GM12873 (cell line): ENCODE results near the gene RPL31.

ENCODE experiments used
- CTCF ChIP-seq: IDR thresholded peaks from 2 replicates; pipeline ENCODE4 v1.5.1; 2012; ENCODE audit warnings: low read depth, mild to moderate bottlenecking, moderate library complexity, low read length, control low read depth; ENCODE audit not compliant: insufficient read depth; ENCODE audit errors: missing control alignments

Gene RPL31

GRCh38 chr2:101007415-101008345 lies 5.6 kb downstream of the RPL31 start:
- TF ChIP-seq CTCF: no peak

GRCh38 chr2:101011152-101011551 lies 9.1 kb downstream of the RPL31 start:
- TF ChIP-seq CTCF: no peak

GRCh38 chr2:101012054-101012705 lies 10.1 kb downstream of the RPL31 start:
- no peak for TF ChIP-seq CTCF

- TF ChIP-seq CTCF: peak; percentile 80
Measured at GRCh38 chr2:101012706-101013181, 10.7 kb downstream of the RPL31 start.

- no peak for TF ChIP-seq CTCF
Measured at GRCh38 chr2:101014264-101014857, 12.3 kb downstream of the RPL31 start.

GRCh38 chr2:101017371-101017770 lies 15.3 kb downstream of the RPL31 start:
- TF ChIP-seq CTCF: no peak

- no peak for TF ChIP-seq CTCF
Measured at GRCh38 chr2:101018934-101019333, 16.8 kb downstream of the RPL31 start.
